Iris pigment epithelial cell (primary cell): ENCODE data around the gene WDTC1.

Experiments
- DNase-seq: peaks from one replicate; pipeline ENCODE4 v3.0.0-alpha.2; 2011; ENCODE audit warnings: low read depth

Gene WDTC1

DNA sequence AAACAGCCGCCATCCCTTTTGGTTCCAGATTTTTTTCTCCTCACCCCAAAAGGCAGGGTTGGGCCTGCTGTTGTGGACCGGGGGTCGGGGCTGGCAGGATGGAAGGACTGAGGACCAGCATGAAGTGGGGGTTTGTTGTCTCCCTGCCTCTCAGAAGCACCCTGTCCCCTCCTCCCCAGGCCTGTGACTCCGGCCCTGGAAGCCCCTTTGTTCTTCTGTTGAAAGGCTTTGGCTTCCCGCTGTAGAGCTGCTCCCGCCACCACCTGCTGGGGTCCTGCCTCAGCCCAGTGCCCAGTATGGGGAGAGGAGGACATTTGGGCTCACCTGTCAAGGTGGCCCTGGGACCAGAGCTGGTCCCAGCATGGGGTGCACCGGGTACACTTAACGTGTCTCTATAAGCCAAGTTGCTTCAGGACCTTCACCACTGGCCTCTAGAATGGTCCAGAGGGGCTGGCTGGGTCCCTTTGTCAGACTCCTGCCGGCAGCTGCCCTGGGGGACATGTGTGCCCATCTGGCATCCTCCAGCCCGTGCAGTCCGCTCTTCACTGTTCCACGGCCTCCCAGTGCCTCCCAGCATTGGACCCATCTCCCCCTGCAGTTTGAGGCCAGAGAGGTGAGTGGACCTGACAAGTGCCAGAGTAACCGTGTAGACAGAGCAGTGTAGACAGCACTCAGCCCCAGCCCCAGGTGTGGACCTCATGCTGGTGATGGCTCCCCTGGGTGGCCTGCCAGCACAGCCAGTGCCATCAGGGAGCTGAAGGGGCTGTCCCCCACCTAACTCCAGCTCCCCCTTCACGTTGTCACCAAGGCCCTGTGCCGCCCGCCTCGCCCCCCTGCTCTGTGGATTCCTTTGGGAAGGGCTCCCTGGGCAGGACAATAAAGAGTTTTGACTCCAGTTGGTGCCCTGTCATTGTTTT, 101.3 kb downstream of the WDTC1 start:
- DNase-seq, result no peak

DNA sequence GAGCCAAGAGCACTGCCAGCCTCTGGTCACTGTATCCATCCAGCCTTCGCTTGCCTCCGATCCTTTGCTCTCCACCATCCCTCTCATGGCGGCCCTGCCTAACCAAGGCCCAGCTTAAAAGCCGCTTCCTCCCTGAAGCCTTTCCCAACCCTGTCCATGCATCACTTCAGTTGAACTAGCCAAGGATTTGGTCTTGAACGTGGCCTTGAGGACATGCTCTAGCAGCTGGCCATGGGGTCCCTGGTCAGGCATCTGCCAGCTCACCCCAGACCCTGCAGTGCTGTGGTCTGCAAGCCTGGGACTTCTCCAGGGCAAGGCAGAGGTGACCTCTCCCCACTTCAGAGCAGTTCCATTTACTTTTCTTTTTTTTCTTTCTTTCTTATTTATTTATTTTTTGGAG, 102.3 kb downstream of the WDTC1 start:
- DNase-seq, result no peak

DNA sequence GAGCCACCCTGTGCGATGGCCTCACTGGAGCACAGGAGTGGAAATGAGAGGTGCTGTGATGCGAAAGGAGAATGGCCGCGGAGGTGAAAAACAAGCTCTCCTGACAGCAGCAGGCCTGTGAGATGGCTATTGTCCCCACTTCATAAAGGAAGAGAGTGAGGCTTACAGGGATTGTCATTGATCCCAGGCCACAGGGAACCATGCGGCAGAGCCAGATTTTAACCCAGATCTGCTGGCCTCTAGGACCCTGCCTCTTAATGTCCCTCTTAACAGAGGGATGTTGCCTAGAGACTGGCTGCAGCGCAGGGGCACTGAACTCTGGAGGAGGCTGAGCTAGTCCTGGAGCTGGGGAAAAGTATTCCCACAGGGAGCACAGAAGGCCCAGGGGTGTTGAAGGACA, 104.3 kb downstream of the WDTC1 start:
- no peak for DNase-seq

- no peak for DNase-seq
These were observed 104.8 kb downstream of the WDTC1 start for GRCh38 chr1:27339213-27339612.

GRCh38 chr1:27341525-27342252, 107.3 kb downstream of the WDTC1 start, which contains the start of gene SYTL1:
SYTL1 (plus strand) TSS chr1:27342022; CDS start chr1:27345335, 3,313 bp downstream.
- peak; percentile 74 for DNase-seq

GRCh38 chr1:27342391-27342777, 108.0 kb downstream of the WDTC1 start:
- DNase-seq, result no peak

DNA sequence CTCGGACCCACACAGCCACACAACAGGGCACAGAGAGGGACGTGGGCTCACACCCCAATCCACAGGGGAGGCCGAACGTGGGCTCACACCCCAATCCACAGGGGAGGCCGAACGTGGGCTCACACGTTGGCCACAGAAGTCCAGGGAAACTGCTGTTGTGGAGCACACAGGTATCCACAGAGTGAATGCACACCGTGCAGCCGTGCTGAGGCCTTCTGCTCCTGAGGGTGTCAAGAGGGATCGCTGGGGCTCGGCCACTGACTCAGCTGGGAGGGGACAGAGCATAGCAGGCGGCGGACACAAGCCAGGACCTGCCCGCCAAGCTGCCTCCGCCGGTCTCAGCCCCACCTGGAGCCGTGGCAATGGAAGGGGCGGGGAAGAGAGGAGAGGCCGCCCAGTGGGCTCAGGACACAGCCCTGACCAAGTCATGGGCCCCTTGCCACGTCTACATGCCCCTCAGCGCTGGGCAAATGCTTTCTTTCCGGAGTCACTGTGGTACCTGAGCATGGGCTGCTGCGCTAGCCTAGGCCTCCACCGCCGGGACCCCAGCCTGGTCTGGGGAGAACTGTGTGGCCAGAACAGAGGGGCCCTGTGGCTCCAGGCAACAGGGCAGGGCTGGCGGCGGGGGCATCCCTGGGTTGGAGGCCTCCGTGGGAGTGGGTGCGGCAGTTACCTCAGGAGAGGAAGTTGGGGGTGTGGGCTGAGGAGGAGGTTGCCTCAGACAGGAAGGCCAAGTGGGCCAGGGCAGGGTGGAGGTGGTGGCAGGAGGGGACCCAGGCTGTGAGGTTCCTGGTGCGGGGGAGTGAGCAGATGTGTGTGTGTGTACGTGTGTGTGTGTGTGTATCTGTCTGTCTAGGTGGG, 108.6 kb downstream of the WDTC1 start:
- DNase-seq, result no peak

DNA sequence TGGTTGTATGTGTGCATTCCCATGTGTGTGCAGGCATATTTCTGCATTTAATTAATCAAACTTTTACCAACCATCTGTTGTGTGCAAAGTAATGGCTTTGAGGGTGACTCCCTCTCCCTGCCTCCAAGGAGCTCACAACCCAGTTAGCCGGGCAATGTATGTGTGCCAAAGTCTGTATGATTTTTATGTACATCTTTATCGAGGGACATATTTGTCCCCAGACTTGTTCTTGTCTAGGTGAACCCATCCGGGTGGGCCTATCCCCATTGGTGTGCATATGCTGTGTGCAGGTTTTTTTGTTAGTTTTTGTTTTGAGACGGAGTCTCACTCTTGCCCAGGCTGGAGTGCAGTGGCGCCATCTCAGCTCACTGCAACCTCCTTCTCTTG, 109.2 kb downstream of the WDTC1 start:
- no peak for DNase-seq

DNA sequence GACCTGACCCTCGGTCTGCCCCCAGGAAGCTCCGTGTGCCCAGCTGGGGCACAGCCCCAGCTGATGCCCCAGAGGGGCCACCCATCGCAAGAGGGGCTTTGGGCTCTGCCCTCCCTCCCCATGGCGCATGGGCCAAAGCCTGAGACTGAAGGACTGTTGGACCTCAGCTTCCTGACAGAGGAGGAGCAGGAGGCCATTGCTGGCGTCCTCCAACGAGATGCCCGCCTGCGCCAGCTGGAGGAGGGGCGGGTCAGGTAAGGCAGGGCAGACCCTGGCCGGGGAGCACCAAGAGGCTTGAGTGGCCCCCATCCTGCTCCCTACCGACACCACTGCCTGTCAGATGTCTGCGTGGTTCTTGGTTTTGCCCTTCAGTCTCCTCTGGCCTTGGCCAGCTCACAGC, 110.8 kb downstream of the WDTC1 start:
- DNase-seq, result no peak

- DNase-seq, result no peak
These were observed 111.9 kb downstream of the WDTC1 start for GRCh38 chr1:27346357-27346756.

- DNase-seq, result no peak
These were observed 112.7 kb downstream of the WDTC1 start for GRCh38 chr1:27346991-27347624.

DNA sequence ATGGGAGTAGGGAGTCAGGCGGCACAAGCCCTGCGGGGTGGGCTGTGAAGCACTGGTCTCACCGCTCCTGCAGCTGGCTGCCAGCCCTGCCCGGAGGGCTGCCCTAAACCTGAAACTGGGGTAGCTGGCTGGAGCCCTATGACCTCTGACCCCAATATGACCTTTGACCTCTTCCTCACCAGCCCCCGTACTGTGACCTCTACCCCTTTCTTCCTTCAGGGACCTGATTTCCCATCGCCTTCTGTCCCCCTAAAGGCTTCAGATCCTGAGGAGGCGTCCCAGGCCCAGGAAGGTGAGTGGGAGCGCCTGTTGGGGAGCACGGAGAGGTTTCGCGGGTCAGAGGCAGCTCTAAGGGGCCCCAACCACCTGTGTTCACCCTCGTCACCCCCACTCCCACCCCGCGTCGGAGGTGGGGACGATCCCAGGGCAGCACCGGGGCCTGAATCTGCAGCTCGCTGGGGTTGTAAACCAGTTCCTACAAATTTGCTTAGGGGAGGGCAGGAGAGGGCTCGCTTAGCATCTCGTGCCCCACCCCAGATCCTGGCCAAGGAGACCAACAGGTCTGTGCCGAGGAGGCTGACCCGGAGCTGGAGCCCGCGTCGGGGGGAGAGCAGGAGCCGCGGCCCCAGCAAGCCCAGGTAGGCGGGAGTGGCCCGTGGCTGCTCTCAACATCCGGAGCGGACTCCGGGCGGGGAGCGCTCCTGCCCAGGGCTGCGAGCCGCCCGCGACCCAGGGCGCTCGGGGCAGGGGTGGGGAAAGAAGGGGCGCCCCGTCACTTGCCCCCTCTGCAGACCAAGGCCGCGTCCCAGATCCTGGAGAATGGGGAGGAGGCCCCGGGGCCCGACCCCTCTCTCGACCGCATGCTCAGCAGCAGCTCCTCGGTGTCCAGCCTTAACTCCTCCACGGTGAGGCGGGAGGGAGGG, 114.7 kb downstream of the WDTC1 start:
- peak; percentile 31 for DNase-seq

GRCh38 chr1:27349784-27350662, 115.6 kb downstream of the WDTC1 start:
- peak; percentile 78 for DNase-seq

DNA sequence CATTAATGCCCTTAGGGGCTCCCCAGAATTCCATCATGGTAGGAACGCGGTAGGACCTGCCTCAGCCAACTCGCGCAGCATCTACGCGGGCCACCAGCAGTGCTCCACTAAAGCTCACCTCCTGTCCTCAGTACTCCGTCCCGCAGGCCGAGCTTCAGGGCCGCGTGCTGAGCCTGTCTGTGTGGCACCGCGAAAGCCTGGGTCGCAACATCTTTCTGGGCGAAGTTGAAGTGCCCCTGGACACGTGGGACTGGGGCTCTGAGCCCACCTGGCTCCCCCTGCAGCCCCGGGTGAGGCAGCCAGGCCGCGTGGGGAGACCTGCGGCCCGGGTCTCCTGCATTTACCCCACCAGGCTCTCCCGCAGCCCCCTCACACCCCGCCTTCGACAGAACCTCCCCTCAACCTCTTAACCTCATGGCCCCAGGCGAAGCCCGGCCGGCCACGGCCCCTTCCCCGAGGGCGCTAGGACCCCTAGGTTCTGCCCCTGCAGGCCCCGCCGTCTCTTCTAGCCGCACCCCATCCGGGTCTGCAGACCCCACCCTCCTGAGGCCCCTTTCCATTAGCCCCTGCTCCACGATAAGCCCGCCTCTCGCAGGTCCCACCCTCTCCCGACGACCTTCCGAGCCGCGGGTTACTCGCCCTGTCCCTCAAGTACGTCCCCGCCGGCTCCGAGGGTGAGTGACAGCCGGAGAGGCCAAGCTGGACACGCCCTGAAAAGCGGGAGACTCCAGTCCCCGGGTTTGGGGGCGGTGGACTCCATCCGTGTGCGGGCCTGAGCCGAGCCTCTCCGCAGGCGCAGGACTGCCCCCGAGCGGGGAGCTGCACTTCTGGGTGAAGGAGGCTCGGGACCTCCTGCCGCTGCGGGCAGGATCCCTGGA, 116.5 kb downstream of the WDTC1 start:
- peak; percentile 31 for DNase-seq

GRCh38 chr1:27351541-27352107, 117.2 kb downstream of the WDTC1 start:
- DNase-seq, result no peak

GRCh38 chr1:27353166-27353565, 118.7 kb downstream of the WDTC1 start:
- no peak for DNase-seq

DNA sequence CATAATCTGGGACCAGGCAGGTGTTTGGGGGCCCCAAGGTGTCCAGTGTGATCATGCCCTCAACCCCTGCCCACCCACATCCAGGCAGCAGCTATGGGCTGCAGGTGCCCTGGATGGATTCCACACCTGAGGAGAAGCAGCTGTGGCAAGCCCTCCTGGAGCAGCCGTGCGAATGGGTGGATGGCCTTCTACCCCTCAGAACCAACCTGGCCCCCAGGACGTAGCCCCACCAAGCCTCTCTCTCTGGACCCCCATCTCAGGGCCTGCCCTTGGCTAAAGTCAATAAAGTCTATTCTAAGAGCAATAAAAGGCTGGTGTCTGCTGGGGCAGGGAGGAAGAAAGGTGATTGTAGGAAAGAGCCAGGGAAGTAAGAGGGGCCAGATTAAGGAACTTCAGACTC, 119.2 kb downstream of the WDTC1 start:
- no peak for DNase-seq

- no peak for DNase-seq
These were observed 121.3 kb downstream of the WDTC1 start for GRCh38 chr1:27355683-27356082.
